Keratinocyte (primary cell): ENCODE measurements around the gene NAXD.

Experiments used
- CTCF ChIP-seq, 3 experiments: IDR thresholded peaks in 1 of 3; conservative IDR thresholded peaks in 1 of 3; optimal IDR thresholded peaks in 1 of 3; 2 replicates in 2 of 3; 3 replicates in 1 of 3; pipeline versions ENCODE3 to v1.5.1; 2011; ENCODE audit warnings: low read length in 3 of 3, mild to moderate bottlenecking in 3 of 3, moderate library complexity in 2 of 3, control low read depth in 1 of 3, inconsistent platforms in 1 of 3; ENCODE audit not compliant: insufficient read depth in 2 of 3; ENCODE audit errors: extremely low read depth in 1 of 3
- EZH2 ChIP-seq: IDR thresholded peaks from one replicate; pipeline ENCODE4 v1.6.1; 2012; ENCODE audit warnings: inconsistent platforms, mild to moderate bottlenecking, low read length, moderate library complexity

GRCh38 chr13:110647365-110647737 is 32.0 kb downstream of the NAXD start:
- TF ChIP-seq CTCF (optimal IDR thresholded peaks at IDR 0.05 in 1 of 3, IDR thresholded peaks at IDR 0.05 in 1 of 3, conservative IDR thresholded peaks at IDR 0.05 in 1 of 3; ENCODE audit: extremely low read depth in 1 of 3, insufficient read depth in 2 of 3, low read length in 3 of 3), result no peak
- no peak for TF ChIP-seq EZH2
